Measurements from ENCODE around the gene PHPT1. TPM values are rescaled to one million over a fixed set of nuclear protein-coding genes. Genes with fewer than 3 reads are reported as not detected.
"Not testable (repeated sequence)": the region's sequence is repeated elsewhere in the genome, so short reads cannot be mapped to it uniquely, and the experiment has no call there.

The PHPT1 gene
- total RNA-seq, 2 experiments from 2014 or later, result 104 to 105 TPM

GRCh38 chr9:136833381-136834048 lies 15.7 kb upstream of the PHPT1 start:
- CTCF ChIA-PET, result not testable (repeated sequence)
- POLR2A ChIA-PET, result interaction anchor here (0.6 kb wide), 1 partner anchor 98 kb away, joined by 6 read pairs; no protein-coding TSS in a partner anchor

GRCh38 chr9:136835162-136835931 lies 13.9 kb upstream of the PHPT1 start:
- ChIA-PET POLR2A (interaction anchor here (0.7 kb wide), 1 partner anchor 112 kb away, joined by 9 read pairs; no protein-coding TSS in a partner anchor), CTCF (interaction anchor here (1.4 to 1.6 kb wide), 2 partner anchors 12 to 141 kb away, joined by 3 to 7 read pairs; no protein-coding TSS in a partner anchor)

GRCh38 chr9:136835932-136836904 lies 13.0 kb upstream of the PHPT1 start:
- ChIA-PET POLR2A (no interaction called here), CTCF (interaction anchor here (1.6 kb wide), 1 partner anchor 12 kb away, joined by 7 read pairs; no protein-coding TSS in a partner anchor)

- CTCF ChIA-PET, result no interaction called here
- POLR2A ChIA-PET, result no interaction called here
These were observed 11.9 kb upstream of the PHPT1 start for GRCh38 chr9:136837146-136837855.

GRCh38 chr9:136837856-136838277 lies 11.3 kb upstream of the PHPT1 start:
- CTCF ChIA-PET, POLR2A ChIA-PET: not testable (repeated sequence)

- ChIA-PET POLR2A (no interaction called here), CTCF (interaction anchor here (0.9 kb wide), 1 partner anchor 14 kb away, joined by 3 read pairs; no protein-coding TSS in a partner anchor)
These were observed 10.6 kb upstream of the PHPT1 start for GRCh38 chr9:136838314-136839228.

- ChIA-PET CTCF (interaction anchor here (0.9 kb wide), 1 partner anchor 15 kb away, joined by 3 read pairs; no protein-coding TSS in a partner anchor), POLR2A (no interaction called here)
These were observed 9.7 kb upstream of the PHPT1 start for GRCh38 chr9:136839229-136840139.

GRCh38 chr9:136840140-136840876 lies 8.9 kb upstream of the PHPT1 start:
- POLR2A ChIA-PET, result no interaction called here
- CTCF ChIA-PET, result interaction anchor here (0.6 to 0.7 kb wide), 2 partner anchors 227 to 229 kb away, joined by 3 to 4 read pairs; no protein-coding TSS in a partner anchor

GRCh38 chr9:136840877-136841645 lies 8.1 kb upstream of the PHPT1 start:
- CTCF ChIA-PET, result interaction anchor here (0.6 to 3.6 kb wide), 6 partner anchors 10 to 228 kb away, joined by 3 to 21 read pairs (median 4); no protein-coding TSS in a partner anchor
- POLR2A ChIA-PET, result no interaction called here

GRCh38 chr9:136841646-136842379 lies 7.4 kb upstream of the PHPT1 start:
- ChIA-PET CTCF (interaction anchor here (0.7 to 3.6 kb wide), 24 partner anchors 10 to 193 kb away, joined by 3 to 21 read pairs (median 4); partner anchors contain the start of genes C8G, FUT7, PAXX and RABL6), POLR2A (interaction anchor here (0.8 to 1.5 kb wide), 2 partner anchors 60 to 193 kb away, joined by 5 read pairs; no protein-coding TSS in a partner anchor)

- POLR2A ChIA-PET, result interaction anchor here (0.8 to 1.5 kb wide), 3 partner anchors 60 to 287 kb away, joined by 3 to 5 read pairs (median 5); no protein-coding TSS in a partner anchor
These were observed 6.7 kb upstream of the PHPT1 start, which contains the start of gene AJM1 for GRCh38 chr9:136842380-136842948. AJM1 (plus strand) TSS chr9:136842478; CDS start chr9:136844415, 1,937 bp downstream.

GRCh38 chr9:136843159-136843800 lies 5.9 kb upstream of the PHPT1 start:
- ChIA-PET POLR2A (interaction anchor here (0.9 to 1.5 kb wide), 2 partner anchors 59 to 286 kb away, joined by 3 to 5 read pairs; no protein-coding TSS in a partner anchor), CTCF (interaction anchor here (0.7 to 4.3 kb wide), 21 partner anchors 13 to 192 kb away, joined by 3 to 21 read pairs (median 4); partner anchors contain the start of genes RABL6 and TRAF2)

More at GRCh38 chr9:136842380-136842948, 6.7 kb upstream of the PHPT1 start, which contains the start of gene AJM1:
- CTCF ChIA-PET, result interaction anchor here (0.6 to 3.6 kb wide), 30 partner anchors 9 to 192 kb away, joined by 3 to 21 read pairs (median 4); partner anchors contain the start of genes C8G, FUT7, PAXX and RABL6

Data from activated CD8-positive, alpha-beta memory T cell treated with anti-CD3 and anti-CD28 coated beads for 36 hours (primary cell).